Measurements from ENCODE around the gene TSGA10.
"Not testable (repeated sequence)": the region's sequence is repeated elsewhere in the genome, so short reads cannot be mapped to it uniquely, and the experiment has no call there.

TSGA10 gene

DNA sequence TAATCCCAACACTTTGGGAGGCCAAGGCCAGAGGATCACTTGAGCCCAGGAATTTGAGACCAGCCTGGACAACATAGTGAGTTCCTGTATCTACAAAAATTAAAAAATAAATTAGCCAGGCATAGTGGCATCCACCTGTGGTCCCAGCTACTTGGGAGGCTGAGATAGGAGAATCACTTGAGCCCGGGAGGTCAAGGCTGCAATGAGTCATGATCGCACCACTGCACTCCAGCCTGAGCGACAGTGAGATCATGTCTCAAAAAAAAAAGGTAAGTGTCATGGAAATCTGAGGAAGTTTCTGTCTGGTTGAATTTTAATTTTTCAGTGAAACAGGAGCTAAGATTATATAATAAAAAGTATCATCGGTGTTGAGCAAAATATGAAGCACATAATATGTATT, 15.7 kb downstream of the TSGA10 start:
- H3K36me3 Mint-ChIP-seq (ENCODE audit: low read depth): peaks cover 13% of the 10 kb centered on the region
- H3K9me3 Mint-ChIP-seq: peaks cover 3% of the 10 kb centered on the region
- no peak overlapping the region for H3K4me3 Mint-ChIP-seq
- H3K27me3 Mint-ChIP-seq: peaks cover 11% of the 10 kb centered on the region
- H3K27ac Mint-ChIP-seq: no peak overlapping the region
- intact Hi-C loops (cut with micrococcal nuclease): no loop called here
- H3K4me1 Mint-ChIP-seq (ENCODE audit: low read depth): peaks cover 36% of the 10 kb centered on the region

DNA sequence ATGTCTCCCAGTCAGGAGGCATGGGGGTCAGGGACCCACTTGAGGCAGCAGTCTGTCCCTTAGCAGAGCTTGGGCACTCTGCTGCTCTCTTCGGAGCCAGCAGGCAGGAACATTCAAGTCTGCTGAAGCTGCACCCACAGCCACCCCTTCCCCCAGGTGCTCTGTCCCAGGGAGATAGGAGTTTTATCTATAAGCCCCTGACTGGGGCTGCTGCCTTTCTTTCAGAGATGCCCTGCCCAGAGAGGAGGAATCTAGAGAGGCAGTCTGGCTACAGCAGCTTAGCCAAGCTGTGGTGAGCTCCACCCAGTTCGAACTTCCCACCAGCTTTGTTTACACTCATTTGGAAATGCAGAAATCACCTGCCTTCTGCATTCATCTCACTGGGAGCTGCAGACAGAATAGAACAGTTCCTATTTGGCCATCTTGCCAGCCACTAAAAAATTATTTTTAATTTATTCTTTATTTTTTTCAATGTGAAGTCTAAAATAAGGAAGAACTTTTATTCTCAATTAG, 19.6 kb downstream of the TSGA10 start:
- H3K36me3 Mint-ChIP-seq (ENCODE audit: low read depth); H3K4me3 Mint-ChIP-seq; H3K27me3 Mint-ChIP-seq; H3K27ac Mint-ChIP-seq; intact Hi-C loops (cut with micrococcal nuclease): not testable (repeated sequence)
- Mint-ChIP-seq H3K4me1 (ENCODE audit: low read depth) (peaks cover 18% of the 10 kb centered on the region), H3K9me3 (peaks cover 42% of the 10 kb centered on the region)

DNA sequence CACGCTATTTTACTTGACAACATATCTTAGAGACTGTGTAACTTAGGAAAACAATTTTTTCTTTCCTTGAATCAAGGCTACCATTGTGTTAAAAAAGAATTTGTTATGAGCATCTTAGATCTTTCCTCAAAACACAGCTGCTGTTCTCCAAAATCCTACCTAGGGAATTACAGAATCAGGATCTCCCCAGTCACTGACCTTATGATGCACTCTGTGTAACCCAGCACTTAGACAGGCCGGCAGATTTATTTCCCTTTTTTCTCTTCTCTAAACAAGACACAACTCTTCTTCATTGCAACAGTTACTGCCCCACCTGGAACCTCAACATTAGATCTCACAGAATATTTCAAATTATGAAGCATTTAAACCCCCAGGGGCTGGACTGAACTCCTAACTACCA, 26.8 kb downstream of the TSGA10 start:
- Mint-ChIP-seq H3K27ac (no peak overlapping the region), H3K9me3 (peaks cover 36% of the 10 kb centered on the region), H3K36me3 (ENCODE audit: low read depth) (no peaks in the 10 kb centered on the region), H3K4me3 (no peak overlapping the region), H3K4me1 (ENCODE audit: low read depth) (peaks cover 11% of the 10 kb centered on the region), H3K27me3 (no peaks in the 10 kb centered on the region)
- intact Hi-C loops (cut with micrococcal nuclease): no loop called here

- Mint-ChIP-seq H3K36me3 (ENCODE audit: low read depth) (no peaks in the 10 kb centered on the region), H3K4me3 (no peak overlapping the region), H3K27me3 (peaks cover 2% of the 10 kb centered on the region), H3K9me3 (no peaks in the 10 kb centered on the region), H3K27ac (no peak overlapping the region), H3K4me1 (ENCODE audit: low read depth) (no peaks in the 10 kb centered on the region)
- intact Hi-C loops (cut with micrococcal nuclease): no loop called here
Observed at GRCh38 chr2:99112617-99113016, 42.1 kb downstream of the TSGA10 start.

GRCh38 chr2:99111945-99112344, 42.8 kb downstream of the TSGA10 start:
- Mint-ChIP-seq H3K36me3 (ENCODE audit: low read depth) (no peaks in the 10 kb centered on the region), H3K4me3 (no peak overlapping the region), H3K27me3 (peaks cover 2% of the 10 kb centered on the region), H3K4me1 (ENCODE audit: low read depth) (no peaks in the 10 kb centered on the region), H3K9me3 (no peaks in the 10 kb centered on the region), H3K27ac (no peak overlapping the region)
- intact Hi-C loops (cut with micrococcal nuclease): no loop called here

GRCh38 chr2:99111236-99111635, 43.5 kb downstream of the TSGA10 start:
- no peaks in the 10 kb centered on the region for H3K4me1 Mint-ChIP-seq (ENCODE audit: low read depth)

GRCh38 chr2:99106913-99107312, 47.8 kb downstream of the TSGA10 start:
- no peaks in the 10 kb centered on the region for H3K27me3 Mint-ChIP-seq
- H3K27ac Mint-ChIP-seq: no peak overlapping the region
- no peaks in the 10 kb centered on the region for H3K36me3 Mint-ChIP-seq (ENCODE audit: low read depth)
- peaks cover 3% of the 10 kb centered on the region for H3K4me1 Mint-ChIP-seq (ENCODE audit: low read depth)
- intact Hi-C loops (cut with micrococcal nuclease): loop anchor here (10.0 kb wide), 1 partner anchor 48 kb away; the partner anchor contains the start of genes LIPT1 and TSGA10
- H3K9me3 Mint-ChIP-seq: no peaks in the 10 kb centered on the region
- H3K4me3 Mint-ChIP-seq: no peak overlapping the region

More at GRCh38 chr2:99111236-99111635, 43.5 kb downstream of the TSGA10 start:
- Mint-ChIP-seq H3K9me3 (no peaks in the 10 kb centered on the region), H3K27ac (no peak overlapping the region), H3K27me3 (peaks cover 2% of the 10 kb centered on the region), H3K36me3 (ENCODE audit: low read depth) (no peaks in the 10 kb centered on the region), H3K4me3 (no peak overlapping the region)
- intact Hi-C loops (cut with micrococcal nuclease): no loop called here

GRCh38 chr2:99104006-99104405, 50.7 kb downstream of the TSGA10 start:
- Mint-ChIP-seq H3K27ac (no peak overlapping the region), H3K4me3 (no peak overlapping the region), H3K27me3 (no peaks in the 10 kb centered on the region), H3K9me3 (no peaks in the 10 kb centered on the region), H3K4me1 (ENCODE audit: low read depth) (peaks cover 12% of the 10 kb centered on the region), H3K36me3 (ENCODE audit: low read depth) (no peaks in the 10 kb centered on the region)
- intact Hi-C loops (cut with micrococcal nuclease): loop anchor here (10.0 kb wide), 1 partner anchor 51 kb away; the partner anchor contains the start of genes LIPT1 and TSGA10

DNA sequence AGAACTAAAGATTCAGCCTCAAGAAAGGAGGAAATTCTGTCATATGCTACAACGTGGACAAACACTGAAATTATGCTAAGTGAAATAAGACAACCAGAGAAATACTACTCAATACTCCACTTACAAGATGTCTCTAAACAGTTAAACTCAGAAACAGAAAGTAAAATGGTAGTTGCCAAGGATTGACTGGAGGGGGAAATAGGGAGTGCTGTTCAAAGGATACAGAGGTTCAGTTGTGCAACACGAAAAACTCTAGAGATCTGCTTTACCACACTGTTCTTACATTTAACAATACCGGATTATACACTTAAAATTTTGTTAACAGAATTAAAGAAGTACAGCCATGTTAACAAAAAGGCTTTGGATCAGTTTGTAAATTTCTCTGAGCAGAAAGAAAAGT, 53.0 kb downstream of the TSGA10 start:
- intact Hi-C loops (cut with micrococcal nuclease): loop anchor here (10.0 kb wide), 1 partner anchor 53 kb away; the partner anchor contains the start of genes LIPT1 and TSGA10
- H3K27me3 Mint-ChIP-seq: no peaks in the 10 kb centered on the region
- H3K4me1 Mint-ChIP-seq (ENCODE audit: low read depth): peaks cover 12% of the 10 kb centered on the region
- H3K4me3 Mint-ChIP-seq: no peak overlapping the region
- no peak overlapping the region for H3K27ac Mint-ChIP-seq
- no peaks in the 10 kb centered on the region for H3K36me3 Mint-ChIP-seq (ENCODE audit: low read depth)
- H3K9me3 Mint-ChIP-seq: no peaks in the 10 kb centered on the region

DNA sequence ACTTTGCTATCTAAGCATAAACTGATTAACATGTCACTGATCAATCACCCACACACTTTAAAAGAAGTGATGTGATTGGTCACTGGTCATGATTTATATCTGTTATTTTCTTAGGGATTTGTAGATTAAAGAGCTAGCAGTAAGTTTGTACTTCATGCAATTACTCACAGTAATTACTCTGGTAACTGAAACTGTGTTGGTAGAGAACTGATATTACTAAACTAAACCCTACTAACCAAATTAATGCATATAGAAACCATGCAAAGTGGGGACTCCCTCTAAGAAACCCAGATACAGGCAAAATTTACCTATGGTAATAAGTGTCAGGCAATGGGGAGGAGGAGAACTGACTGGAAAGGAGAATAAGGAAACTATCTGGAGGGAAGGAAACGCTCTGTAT, 58.0 kb downstream of the TSGA10 start:
- Mint-ChIP-seq H3K27me3 (no peaks in the 10 kb centered on the region), H3K4me1 (ENCODE audit: low read depth) (peaks cover 6% of the 10 kb centered on the region), H3K27ac (no peak overlapping the region), H3K36me3 (ENCODE audit: low read depth) (no peaks in the 10 kb centered on the region), H3K4me3 (no peak overlapping the region), H3K9me3 (peaks cover 12% of the 10 kb centered on the region)
- intact Hi-C loops (cut with micrococcal nuclease): no loop called here

DNA sequence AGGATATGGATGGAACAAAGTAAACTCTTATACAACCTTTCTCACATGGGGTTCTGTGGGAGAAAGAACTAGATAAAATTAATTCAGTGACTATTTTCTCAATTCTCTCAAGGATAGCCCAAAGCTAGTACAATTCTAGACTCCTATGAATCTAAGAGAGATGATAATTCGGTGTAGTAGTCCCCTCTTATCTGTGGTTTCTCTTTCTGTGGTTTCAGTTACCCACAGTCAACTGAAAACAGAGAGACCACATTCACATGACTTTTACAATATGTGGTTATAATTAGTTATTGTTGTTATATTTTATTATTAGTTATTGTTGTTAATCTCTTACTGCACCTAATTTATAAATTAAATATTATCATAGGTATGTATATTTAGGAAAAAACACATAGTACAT, 66.7 kb downstream of the TSGA10 start:
- H3K9me3 Mint-ChIP-seq: no peaks in the 10 kb centered on the region
- H3K36me3 Mint-ChIP-seq (ENCODE audit: low read depth): no peaks in the 10 kb centered on the region
- no peak overlapping the region for H3K4me3 Mint-ChIP-seq
- no peak overlapping the region for H3K27ac Mint-ChIP-seq
- H3K27me3 Mint-ChIP-seq: no peaks in the 10 kb centered on the region
- no peaks in the 10 kb centered on the region for H3K4me1 Mint-ChIP-seq (ENCODE audit: low read depth)
- intact Hi-C loops (cut with micrococcal nuclease): loop anchor here (5.0 to 10.0 kb wide), 2 partner anchors 89 to 267 kb away; no protein-coding TSS in a partner anchor

DNA sequence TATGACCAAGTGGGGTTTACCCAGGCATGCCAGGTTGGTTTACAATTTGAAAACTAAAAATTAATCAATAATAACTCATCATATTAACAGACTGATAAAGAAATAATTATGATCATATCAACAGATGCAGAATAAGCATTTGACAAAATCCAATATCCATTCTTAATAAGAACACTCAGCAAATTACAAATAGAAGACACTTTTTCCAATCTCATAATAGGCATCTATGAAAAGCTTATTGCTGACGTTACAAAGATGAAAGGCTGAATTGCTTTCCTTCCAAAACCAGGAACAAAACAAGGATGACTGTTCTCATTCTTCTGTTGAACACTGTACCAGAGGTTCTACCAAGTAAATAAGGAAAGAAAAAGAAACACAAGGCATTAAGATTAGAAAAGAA, 68.4 kb downstream of the TSGA10 start:
- no peaks in the 10 kb centered on the region for H3K27me3 Mint-ChIP-seq
- no peaks in the 10 kb centered on the region for H3K4me1 Mint-ChIP-seq (ENCODE audit: low read depth)
- intact Hi-C loops (cut with micrococcal nuclease): loop anchor here (5.0 to 10.0 kb wide), 2 partner anchors 91 to 268 kb away; no protein-coding TSS in a partner anchor
- H3K9me3 Mint-ChIP-seq: no peaks in the 10 kb centered on the region
- no peaks in the 10 kb centered on the region for H3K36me3 Mint-ChIP-seq (ENCODE audit: low read depth)
- no peak overlapping the region for H3K4me3 Mint-ChIP-seq
- H3K27ac Mint-ChIP-seq: no peak overlapping the region

DNA sequence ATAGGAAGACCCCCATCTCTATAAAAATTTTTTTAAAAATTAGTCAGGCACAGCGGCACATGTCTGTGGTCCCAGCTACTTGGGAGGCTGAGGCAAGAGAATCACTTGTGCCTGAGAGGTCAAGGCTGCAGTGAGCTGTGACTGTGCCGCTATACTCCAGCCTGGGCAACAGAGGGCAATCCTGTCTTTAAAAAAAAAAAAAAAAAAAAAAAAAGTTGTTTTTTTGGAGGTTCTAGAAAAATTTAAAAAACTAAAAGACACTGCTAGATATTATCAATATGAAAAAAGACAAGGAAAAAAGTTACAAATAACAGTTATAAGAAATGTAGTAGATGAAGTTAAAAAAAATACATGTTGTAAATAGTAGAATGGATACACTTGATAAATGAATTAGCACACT, 69.3 kb downstream of the TSGA10 start:
- Mint-ChIP-seq H3K36me3 (ENCODE audit: low read depth) (no peaks in the 10 kb centered on the region), H3K9me3 (no peaks in the 10 kb centered on the region), H3K4me1 (ENCODE audit: low read depth) (no peaks in the 10 kb centered on the region), H3K4me3 (no peak overlapping the region), H3K27me3 (no peaks in the 10 kb centered on the region), H3K27ac (no peak overlapping the region)
- intact Hi-C loops (cut with micrococcal nuclease): loop anchor here (5.0 to 10.0 kb wide), 2 partner anchors 92 to 269 kb away; no protein-coding TSS in a partner anchor

DNA sequence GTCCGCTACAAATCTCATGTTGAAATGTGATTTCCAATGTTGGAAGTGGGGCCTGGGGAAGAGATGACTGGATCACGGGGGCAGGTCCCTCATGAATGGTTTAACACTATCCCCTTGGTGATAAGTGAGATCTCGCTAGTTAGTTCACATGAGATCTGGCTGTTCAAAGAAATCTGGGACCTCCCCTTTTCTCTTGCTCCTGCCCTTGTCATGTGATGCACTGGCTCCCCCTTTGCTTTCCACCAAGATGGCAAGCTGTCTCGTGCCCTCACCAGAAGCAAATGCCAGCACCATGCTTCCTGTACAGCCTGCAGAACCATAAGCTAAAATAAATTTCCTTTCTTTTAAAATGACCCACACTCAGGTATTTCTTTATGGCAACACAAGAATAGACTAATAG, 70.5 kb downstream of the TSGA10 start:
- no peaks in the 10 kb centered on the region for H3K4me1 Mint-ChIP-seq (ENCODE audit: low read depth)
- H3K27me3 Mint-ChIP-seq: no peaks in the 10 kb centered on the region
- H3K36me3 Mint-ChIP-seq (ENCODE audit: low read depth): no peaks in the 10 kb centered on the region
- intact Hi-C loops (cut with micrococcal nuclease): loop anchor here (10.0 kb wide), 1 partner anchor 271 kb away; no protein-coding TSS in a partner anchor
- no peak overlapping the region for H3K4me3 Mint-ChIP-seq
- no peak overlapping the region for H3K27ac Mint-ChIP-seq
- no peaks in the 10 kb centered on the region for H3K9me3 Mint-ChIP-seq

- H3K27me3 Mint-ChIP-seq: no peaks in the 10 kb centered on the region
- H3K27ac Mint-ChIP-seq: no peak overlapping the region
- no peak overlapping the region for H3K4me3 Mint-ChIP-seq
- intact Hi-C loops (cut with micrococcal nuclease): loop anchor here (10.0 kb wide), 1 partner anchor 273 kb away; no protein-coding TSS in a partner anchor
- no peaks in the 10 kb centered on the region for H3K4me1 Mint-ChIP-seq (ENCODE audit: low read depth)
- H3K36me3 Mint-ChIP-seq (ENCODE audit: low read depth): no peaks in the 10 kb centered on the region
- H3K9me3 Mint-ChIP-seq: no peaks in the 10 kb centered on the region
Observed at GRCh38 chr2:99081891-99082290, 72.9 kb downstream of the TSGA10 start.
